ENCODE data around the gene SCIN.
"Not testable (repeated sequence)": the region's sequence is repeated elsewhere in the genome, so short reads cannot be mapped to it uniquely, and the experiment has no call there.

SCIN gene

GRCh38 chr7:12570534-12571461 lies at the start of gene SCIN:
TSS of gene SCIN (plus strand) at chr7:12570720. CDS start at chr7:12570787, 67 bp downstream.
- H3K9me3 ChIP-seq (ENCODE audit: control insufficient read depth, low read depth, low read length): no peaks in the 10 kb centered on the region
- peaks cover 6% of the 10 kb centered on the region for H3K4me1 ChIP-seq (ENCODE audit: control insufficient read depth, low read depth, low read length)
- no peak within 1 kb of the TSS for H3K27ac ChIP-seq (ENCODE audit: low read length)
- H3K27me3 ChIP-seq (ENCODE audit: control insufficient read depth, insufficient read depth, low read length): peaks cover 46% of the 10 kb centered on the region
- no peaks in the 10 kb centered on the region for H3K36me3 ChIP-seq (ENCODE audit: control insufficient read depth, low read depth, low read length)
- peak within 1 kb of the TSS; percentile 72 for H3K4me3 ChIP-seq (ENCODE audit: low read length)
- H3K9ac ChIP-seq (ENCODE audit: low read length): peak within 1 kb of the TSS; percentile 7

- no peak overlapping the region for H3K9ac ChIP-seq (ENCODE audit: low read length)
Observed at GRCh38 chr7:12524794-12525386, 45.6 kb upstream of the SCIN start.

GRCh38 chr7:12526693-12527092 lies 43.8 kb upstream of the SCIN start:
- H3K9ac ChIP-seq (ENCODE audit: low read length): not testable (repeated sequence)

More at GRCh38 chr7:12524794-12525386, 45.6 kb upstream of the SCIN start:
- no peaks in the 10 kb centered on the region for H3K36me3 ChIP-seq (ENCODE audit: control insufficient read depth, low read depth, low read length)
- no peak overlapping the region for H3K27ac ChIP-seq (ENCODE audit: low read length)
- H3K4me1 ChIP-seq (ENCODE audit: control insufficient read depth, low read depth, low read length): peaks cover 2% of the 10 kb centered on the region
- no peaks in the 10 kb centered on the region for H3K9me3 ChIP-seq (ENCODE audit: control insufficient read depth, low read depth, low read length)
- H3K4me3 ChIP-seq (ENCODE audit: low read length): no peak overlapping the region
- no peaks in the 10 kb centered on the region for H3K27me3 ChIP-seq (ENCODE audit: control insufficient read depth, insufficient read depth, low read length)

GRCh38 chr7:12527670-12528069 lies 42.9 kb upstream of the SCIN start:
- H3K27ac ChIP-seq (ENCODE audit: low read length); H3K9ac ChIP-seq (ENCODE audit: low read length); H3K27me3 ChIP-seq (ENCODE audit: control insufficient read depth, insufficient read depth, low read length); H3K4me3 ChIP-seq (ENCODE audit: low read length); H3K36me3 ChIP-seq (ENCODE audit: control insufficient read depth, low read depth, low read length); H3K9me3 ChIP-seq (ENCODE audit: control insufficient read depth, low read depth, low read length): not testable (repeated sequence)
- peaks cover 12% of the 10 kb centered on the region for H3K4me1 ChIP-seq (ENCODE audit: control insufficient read depth, low read depth, low read length)

More at GRCh38 chr7:12526693-12527092, 43.8 kb upstream of the SCIN start:
- not testable (repeated sequence) for H3K36me3 ChIP-seq (ENCODE audit: control insufficient read depth, low read depth, low read length); H3K27me3 ChIP-seq (ENCODE audit: control insufficient read depth, insufficient read depth, low read length); H3K9me3 ChIP-seq (ENCODE audit: control insufficient read depth, low read depth, low read length); H3K4me3 ChIP-seq (ENCODE audit: low read length); H3K27ac ChIP-seq (ENCODE audit: low read length)
- peaks cover 12% of the 10 kb centered on the region for H3K4me1 ChIP-seq (ENCODE audit: control insufficient read depth, low read depth, low read length)

- H3K9me3 ChIP-seq (ENCODE audit: control insufficient read depth, low read depth, low read length): no peaks in the 10 kb centered on the region
- peaks cover 12% of the 10 kb centered on the region for H3K4me1 ChIP-seq (ENCODE audit: control insufficient read depth, low read depth, low read length)
- no peak overlapping the region for H3K27ac ChIP-seq (ENCODE audit: low read length)
- H3K4me3 ChIP-seq (ENCODE audit: low read length): no peak overlapping the region
- H3K9ac ChIP-seq (ENCODE audit: low read length): no peak overlapping the region
- H3K27me3 ChIP-seq (ENCODE audit: control insufficient read depth, insufficient read depth, low read length): no peaks in the 10 kb centered on the region
- no peaks in the 10 kb centered on the region for H3K36me3 ChIP-seq (ENCODE audit: control insufficient read depth, low read depth, low read length)
Observed at GRCh38 chr7:12529971-12530710, 40.4 kb upstream of the SCIN start.

- Histone ChIP-seq H3K4me3 (ENCODE audit: low read length) (no peak overlapping the region), H3K9me3 (ENCODE audit: control insufficient read depth, low read depth, low read length) (no peaks in the 10 kb centered on the region), H3K27me3 (ENCODE audit: control insufficient read depth, insufficient read depth, low read length) (no peaks in the 10 kb centered on the region), H3K4me1 (ENCODE audit: control insufficient read depth, low read depth, low read length) (peaks cover 12% of the 10 kb centered on the region), H3K9ac (ENCODE audit: low read length) (no peak overlapping the region), H3K36me3 (ENCODE audit: control insufficient read depth, low read depth, low read length) (no peaks in the 10 kb centered on the region), H3K27ac (ENCODE audit: low read length) (no peak overlapping the region)
Observed at GRCh38 chr7:12531784-12532183, 38.7 kb upstream of the SCIN start.

- H3K27me3 ChIP-seq (ENCODE audit: control insufficient read depth, insufficient read depth, low read length): no peaks in the 10 kb centered on the region
- no peaks in the 10 kb centered on the region for H3K36me3 ChIP-seq (ENCODE audit: control insufficient read depth, low read depth, low read length)
- H3K4me3 ChIP-seq (ENCODE audit: low read length): no peak overlapping the region
- no peaks in the 10 kb centered on the region for H3K9me3 ChIP-seq (ENCODE audit: control insufficient read depth, low read depth, low read length)
- peaks cover 12% of the 10 kb centered on the region for H3K4me1 ChIP-seq (ENCODE audit: control insufficient read depth, low read depth, low read length)
- H3K9ac ChIP-seq (ENCODE audit: low read length): no peak overlapping the region
- H3K27ac ChIP-seq (ENCODE audit: low read length): no peak overlapping the region
Observed at GRCh38 chr7:12534046-12534445, 36.5 kb upstream of the SCIN start.

GRCh38 chr7:12539681-12540080 lies 30.8 kb upstream of the SCIN start:
- no peak overlapping the region for H3K9ac ChIP-seq (ENCODE audit: low read length)
- H3K27ac ChIP-seq (ENCODE audit: low read length): no peak overlapping the region
- no peaks in the 10 kb centered on the region for H3K9me3 ChIP-seq (ENCODE audit: control insufficient read depth, low read depth, low read length)
- H3K4me1 ChIP-seq (ENCODE audit: control insufficient read depth, low read depth, low read length): no peaks in the 10 kb centered on the region
- no peaks in the 10 kb centered on the region for H3K27me3 ChIP-seq (ENCODE audit: control insufficient read depth, insufficient read depth, low read length)
- no peaks in the 10 kb centered on the region for H3K36me3 ChIP-seq (ENCODE audit: control insufficient read depth, low read depth, low read length)
- no peak overlapping the region for H3K4me3 ChIP-seq (ENCODE audit: low read length)

- no peak overlapping the region for H3K27ac ChIP-seq (ENCODE audit: low read length)
- H3K4me3 ChIP-seq (ENCODE audit: low read length): no peak overlapping the region
- H3K36me3 ChIP-seq (ENCODE audit: control insufficient read depth, low read depth, low read length): no peaks in the 10 kb centered on the region
- H3K27me3 ChIP-seq (ENCODE audit: control insufficient read depth, insufficient read depth, low read length): no peaks in the 10 kb centered on the region
- no peaks in the 10 kb centered on the region for H3K4me1 ChIP-seq (ENCODE audit: control insufficient read depth, low read depth, low read length)
- no peak overlapping the region for H3K9ac ChIP-seq (ENCODE audit: low read length)
- H3K9me3 ChIP-seq (ENCODE audit: control insufficient read depth, low read depth, low read length): no peaks in the 10 kb centered on the region
Observed at GRCh38 chr7:12540850-12541249, 29.7 kb upstream of the SCIN start.

GRCh38 chr7:12543586-12543985 lies 26.9 kb upstream of the SCIN start:
- Histone ChIP-seq H3K27me3 (ENCODE audit: control insufficient read depth, insufficient read depth, low read length) (no peaks in the 10 kb centered on the region), H3K27ac (ENCODE audit: low read length) (no peak overlapping the region), H3K9ac (ENCODE audit: low read length) (no peak overlapping the region), H3K36me3 (ENCODE audit: control insufficient read depth, low read depth, low read length) (no peaks in the 10 kb centered on the region), H3K4me3 (ENCODE audit: low read length) (no peak overlapping the region), H3K9me3 (ENCODE audit: control insufficient read depth, low read depth, low read length) (no peaks in the 10 kb centered on the region), H3K4me1 (ENCODE audit: control insufficient read depth, low read depth, low read length) (no peaks in the 10 kb centered on the region)

- H3K27ac ChIP-seq (ENCODE audit: low read length): no peak overlapping the region
- H3K27me3 ChIP-seq (ENCODE audit: control insufficient read depth, insufficient read depth, low read length): no peaks in the 10 kb centered on the region
- H3K9ac ChIP-seq (ENCODE audit: low read length): no peak overlapping the region
- H3K4me1 ChIP-seq (ENCODE audit: control insufficient read depth, low read depth, low read length): no peaks in the 10 kb centered on the region
- H3K9me3 ChIP-seq (ENCODE audit: control insufficient read depth, low read depth, low read length): no peaks in the 10 kb centered on the region
- H3K4me3 ChIP-seq (ENCODE audit: low read length): no peak overlapping the region
- no peaks in the 10 kb centered on the region for H3K36me3 ChIP-seq (ENCODE audit: control insufficient read depth, low read depth, low read length)
Observed at GRCh38 chr7:12549106-12549505, 21.4 kb upstream of the SCIN start.
